PFSK-1 (cell line): ENCODE data around the gene HEYL.

ENCODE experiments used
- FOXP2 ChIP-seq: optimal IDR thresholded peaks from 2 replicates; pipeline ENCODE3; 2011; ENCODE audit warnings: borderline replicate concordance, control low read depth, inconsistent platforms; ENCODE audit not compliant: insufficient read depth; ENCODE audit errors: extremely low read length, extremely low read depth
- POLR2AphosphoS5 ChIP-seq: IDR thresholded peaks from 2 replicates; pipeline ENCODE4 v1.6.1; 2012; ENCODE audit warnings: low read depth, mild to moderate bottlenecking, control low read depth, low read length, moderate library complexity
- REST ChIP-seq, 2 experiments: IDR thresholded peaks; 2 replicates each; pipeline versions ENCODE4 v1.6.1 to v1.8.0; 2011 to 2012; ENCODE audit warnings: low read depth in 2 of 2, low read length in 2 of 2, control low read depth in 1 of 2, inconsistent platforms in 1 of 2, mild to moderate bottlenecking in 1 of 2, moderate library complexity in 1 of 2; ENCODE audit not compliant: insufficient read depth in 1 of 2
- SIN3A ChIP-seq: IDR thresholded peaks from 2 replicates; pipeline ENCODE4 v1.6.1; 2012; ENCODE audit warnings: mild to moderate bottlenecking, low read length, moderate library complexity, borderline replicate concordance; ENCODE audit not compliant: insufficient read depth
- TAF1 ChIP-seq: IDR thresholded peaks from 2 replicates; pipeline ENCODE4 v1.6.1; 2012; ENCODE audit warnings: low read length, control low read depth, borderline replicate concordance; ENCODE audit not compliant: insufficient read depth

- TF ChIP-seq REST (IDR thresholded peaks at IDR 0.05; ENCODE audit: insufficient read depth in 1 of 2, low read depth in 2 of 2, low read length in 2 of 2) (no peak), POLR2AphosphoS5 (no peak), TAF1 (no peak), FOXP2 (no peak), SIN3A (no peak)
Measured at GRCh38 chr1:39662861-39663260, 23.4 kb upstream of the HEYL start.
